HG02798 (cell line): ENCODE results near the gene CYTH3.
"Not testable (repeated sequence)": the region's sequence is repeated elsewhere in the genome, so short reads cannot be mapped to it uniquely, and the experiment has no call there.

Experiments
- ATAC-seq: cut with Tn5 transposase; IDR thresholded peaks from one replicate; pipeline ENCODE4 v1.9.1; 2021; ENCODE audit warnings: mild to moderate bottlenecking; ENCODE audit not compliant: unreplicated experiment, poor library complexity

The CYTH3 gene

GRCh38 chr7:6235029-6235871 is 37.2 kb downstream of the CYTH3 start:
- no peak for ATAC-seq

- ATAC-seq = peak; percentile 56
Measured at GRCh38 chr7:6234384-6234783, 38.0 kb downstream of the CYTH3 start.

GRCh38 chr7:6232534-6232933 is 39.9 kb downstream of the CYTH3 start:
- ATAC-seq = no peak

GRCh38 chr7:6232116-6232515 is 40.3 kb downstream of the CYTH3 start:
- no peak for ATAC-seq

GRCh38 chr7:6231184-6231583 is 41.2 kb downstream of the CYTH3 start:
- no peak for ATAC-seq

GRCh38 chr7:6229284-6229683 is 43.1 kb downstream of the CYTH3 start:
- not testable (repeated sequence) for ATAC-seq

- peak; percentile 78 for ATAC-seq
Measured at GRCh38 chr7:6228361-6229229, 43.8 kb downstream of the CYTH3 start.

GRCh38 chr7:6227294-6227846 is 45.1 kb downstream of the CYTH3 start:
- ATAC-seq = no peak

- ATAC-seq = no peak
Measured at GRCh38 chr7:6226194-6226799, 46.1 kb downstream of the CYTH3 start.

GRCh38 chr7:6223411-6223810 is 49.0 kb downstream of the CYTH3 start:
- ATAC-seq = not testable (repeated sequence)

- ATAC-seq = not testable (repeated sequence)
Measured at GRCh38 chr7:6223010-6223409, 49.4 kb downstream of the CYTH3 start.

GRCh38 chr7:6221340-6222319 is 50.8 kb downstream of the CYTH3 start:
- peak; percentile 43 for ATAC-seq

GRCh38 chr7:6218329-6218728 is 54.1 kb downstream of the CYTH3 start:
- no peak for ATAC-seq

- ATAC-seq = no peak
Measured at GRCh38 chr7:6212008-6212407, 60.4 kb downstream of the CYTH3 start.

GRCh38 chr7:6210621-6211372 is 61.6 kb downstream of the CYTH3 start:
- ATAC-seq = no peak

GRCh38 chr7:6209340-6209739 is 63.1 kb downstream of the CYTH3 start:
- no peak for ATAC-seq

- no peak for ATAC-seq
Measured at GRCh38 chr7:6208573-6209328, 63.7 kb downstream of the CYTH3 start.
